ENCODE data around the gene TBXT. TPM values are rescaled to one million over a fixed set of nuclear protein-coding genes. Genes with fewer than 3 reads are reported as not detected.

The TBXT gene
- total and polyA plus RNA-seq, 8 donors, result not detected

GRCh38 chr6:166174031-166174430, 6.4 kb upstream of the TBXT start:
- intact Hi-C loops (cut with DNase I; ENCODE audit: low total_unique reads), result no loop called here
- H3K4me3 ChIP-seq, result no peak overlapping the region
- no peaks in the 10 kb centered on the region for H3K36me3 ChIP-seq
- H3K27me3 ChIP-seq, result peaks cover 0 to 62% (median 22%) of the 10 kb centered on the region in 3 donors
- 22 to 45% (median 27%) methylated on average over 5 of the region's 5 CpGs for WGBS, 5 donors
- no peak for DNase-seq
- H3K4me1 ChIP-seq, result peaks cover 0 to 17% (median 7%) of the 10 kb centered on the region in 4 donors
- no peak overlapping the region for H3K27ac ChIP-seq
- no peak for TF ChIP-seq CTCF (IDR thresholded peaks at IDR 0.05)
- TF ChIP-seq EP300 (IDR thresholded peaks at IDR 0.05), result no peak
- no peaks in the 10 kb centered on the region for H3K9me3 ChIP-seq

- peak; percentile 40 to 52 for DNase-seq
- WGBS, 5 donors, result 4 to 15% (median 6%) methylated on average over 9 of the region's 9 CpGs
- TF ChIP-seq CTCF (IDR thresholded peaks at IDR 0.05), result no peak
- no peak for TF ChIP-seq EP300 (IDR thresholded peaks at IDR 0.05)
- TF ChIP-seq POLR2AphosphoS5 (IDR thresholded peaks at IDR 0.05), result no peak
- no peak for TF ChIP-seq POLR2A (IDR thresholded peaks at IDR 0.05)
- Histone ChIP-seq H3K4me1 (peaks cover 4 to 24% (median 13%) of the 10 kb centered on the region in 4 donors), H3K27me3 (peaks cover 3 to 68% (median 28%) of the 10 kb centered on the region in 3 donors), H3K27ac (no peak overlapping the region), H3K9me3 (no peaks in the 10 kb centered on the region), H3K36me3 (no peaks in the 10 kb centered on the region), H3K4me3 (no peak overlapping the region)
- intact Hi-C loops (cut with DNase I; ENCODE audit: low total_unique reads), result no loop called here
Observed at GRCh38 chr6:166173281-166173951, 5.8 kb upstream of the TBXT start.

- peaks cover 8 to 71% (median 36%) of the 10 kb centered on the region in 3 donors for H3K27me3 ChIP-seq
Observed at GRCh38 chr6:166172546-166172945, 4.9 kb upstream of the TBXT start.

More at GRCh38 chr6:166172546-166172945, 4.9 kb upstream of the TBXT start:
- H3K9me3 ChIP-seq, result no peaks in the 10 kb centered on the region
- H3K36me3 ChIP-seq, result no peaks in the 10 kb centered on the region
- H3K4me1 ChIP-seq, result peaks cover 12 to 32% (median 22%) of the 10 kb centered on the region in 4 donors
- TF ChIP-seq POLR2AphosphoS5 (IDR thresholded peaks at IDR 0.05) (no peak), CTCF (IDR thresholded peaks at IDR 0.05) (no peak), POLR2A (IDR thresholded peaks at IDR 0.05) (no peak), EP300 (IDR thresholded peaks at IDR 0.05) (no peak)
- DNase-seq, result no peak
- WGBS, 5 donors, result 88 to 96% (median 93%) methylated on average over 3 of the region's 3 CpGs
- intact Hi-C loops (cut with DNase I; ENCODE audit: low total_unique reads), result no loop called here
- no peak overlapping the region for H3K27ac ChIP-seq
- H3K4me3 ChIP-seq, result no peak overlapping the region

Data from stomach (tissue), 9 donors.